ENCODE measurements around the gene COPS4. TPM values are rescaled to one million over a fixed set of nuclear protein-coding genes. Genes with fewer than 3 reads are reported as not detected.

COPS4 gene
- total RNA-seq, 1 experiment from 2014 or later, result 28.6 TPM

DNA sequence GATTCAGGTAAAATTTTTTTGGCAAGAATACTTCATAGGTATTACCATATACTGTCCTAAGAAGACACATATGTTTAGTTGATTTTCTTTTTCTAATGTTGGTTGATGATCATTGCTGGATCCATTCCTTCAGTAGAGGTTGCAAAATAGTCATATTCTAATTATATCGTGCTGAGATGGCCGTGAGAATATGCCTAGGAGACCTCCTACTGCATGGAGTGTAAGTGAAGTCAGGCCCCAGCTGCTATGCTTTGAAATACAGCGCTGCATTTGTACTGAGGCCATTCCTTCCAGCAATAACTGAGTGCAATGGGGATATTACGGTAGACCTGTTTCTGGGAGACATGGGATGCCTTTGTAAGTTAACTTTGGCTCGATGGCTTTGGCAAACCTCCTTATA is 86.3 kb downstream of the COPS4 start (continued):
- TF ChIP-seq REST (IDR thresholded peaks at IDR 0.05; ENCODE audit: low read depth), result no peak
- TF ChIP-seq TCF7L2 (IDR thresholded peaks at IDR 0.05; ENCODE audit: borderline replicate concordance, extremely low read depth, insufficient read depth, insufficient read length), result no peak
- TF ChIP-seq POLR2AphosphoS5 (IDR thresholded peaks at IDR 0.05; ENCODE audit: low read depth, low read length), result no peak
- no peak for TF ChIP-seq EZH2 (IDR thresholded peaks at IDR 0.05)
- TF ChIP-seq EZH2phosphoT487 (IDR thresholded peaks at IDR 0.05; ENCODE audit: borderline replicate concordance), result no peak
- TF ChIP-seq EGR1 (IDR thresholded peaks at IDR 0.05; ENCODE audit: low read depth), result no peak
- TF ChIP-seq YY1 (IDR thresholded peaks at IDR 0.05; ENCODE audit: extremely low read depth, insufficient replicate concordance, low read depth, low read length), result no peak
- TF ChIP-seq, protein P1, sequence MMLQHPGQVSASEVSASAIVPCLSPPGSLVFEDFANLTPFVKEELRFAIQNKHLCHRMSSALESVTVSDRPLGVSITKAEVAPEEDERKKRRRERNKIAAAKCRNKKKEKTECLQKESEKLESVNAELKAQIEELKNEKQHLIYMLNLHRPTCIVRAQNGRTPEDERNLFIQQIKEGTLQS (IDR thresholded peaks at IDR 0.05), result no peak
- no peak for TF ChIP-seq JUND (IDR thresholded peaks at IDR 0.05)
- no peak for TF ChIP-seq RAD21 (IDR thresholded peaks at IDR 0.05; ENCODE audit: low read depth)

GRCh38 chr4:83124111-83124780 is 89.3 kb downstream of the COPS4 start:
- CTCF ChIA-PET, result no interaction called here
- Histone ChIP-seq H4K20me1 (ENCODE audit: insufficient read depth) (no peaks in the 10 kb centered on the region), H3K36me3 (ENCODE audit: control insufficient read depth in 1 of 2, insufficient read depth in 2 of 2, low read length in 2 of 2) (no peaks in the 10 kb centered on the region), H3K4me3 (replicated peaks in 1 of 2; ENCODE audit: low read depth in 1 of 2, low read length in 2 of 2) (no peak overlapping the region), H3K4me2 (ENCODE audit: low read length) (no peak overlapping the region), H3K4me1 (ENCODE audit: control insufficient read depth in 1 of 2, insufficient read depth in 2 of 2, low read length in 2 of 2) (peaks cover 0 to 5% of the 10 kb centered on the region in 2 experiments; a peak in 2 of 4 replicates), H3K9ac (ENCODE audit: low read length) (no peak overlapping the region), H3K27ac (ENCODE audit: low read depth, low read length) (no peak overlapping the region), H3K79me2 (ENCODE audit: insufficient read depth, low read length) (no peaks in the 10 kb centered on the region), H3K9me2 (ENCODE audit: insufficient read depth) (no peaks in the 10 kb centered on the region), H3K27me3 (ENCODE audit: insufficient read depth, low read length) (no peaks in the 10 kb centered on the region), H2AFZ (ENCODE audit: low read depth, low read length, poor library complexity, severe bottlenecking) (no peak overlapping the region), H3K9me3 (ENCODE audit: control insufficient read depth in 1 of 2, insufficient read depth in 1 of 2, low read depth in 1 of 2, low read length in 2 of 2) (no peaks in the 10 kb centered on the region)
- POLR2A ChIA-PET, result no interaction called here
- intact Hi-C loops (cut with micrococcal nuclease), result no loop called here
- RAD21 ChIA-PET (ENCODE audit: low non-redundant PET in 1 of 2, low total read pairs in 2 of 2, uncharacterized antibody in 2 of 2, unreplicated experiment in 2 of 2), result no interaction called here
- 0 out of 2 replicates have a peak, but pooled peaks have one; percentile 32 for ATAC-seq
- no TSS peak for BruUV-seq (replicated peaks)
- no peak for DNase-seq (ENCODE audit: low read depth, low spot score)
- TF ChIP-seq CBX3 (IDR thresholded peaks at IDR 0.05; ENCODE audit: low read depth) (no peak), TCF7L2 (IDR thresholded peaks at IDR 0.05; ENCODE audit: borderline replicate concordance, extremely low read depth, insufficient read depth, insufficient read length) (no peak), REST (IDR thresholded peaks at IDR 0.05; ENCODE audit: low read depth) (no peak), ZBTB33 (IDR thresholded peaks at IDR 0.05; ENCODE audit: extremely low read depth, insufficient replicate concordance, low read length) (no peak), JUND (IDR thresholded peaks at IDR 0.05) (no peak), RAD21 (IDR thresholded peaks at IDR 0.05; ENCODE audit: low read depth) (no peak), YY1 (IDR thresholded peaks at IDR 0.05; ENCODE audit: extremely low read depth, insufficient replicate concordance, low read depth, low read length) (no peak), POLR2A (IDR thresholded peaks at IDR 0.05; ENCODE audit: borderline replicate concordance, extremely low read depth, insufficient read depth, insufficient read length) (no peak), SP1 (IDR thresholded peaks at IDR 0.05; ENCODE audit: low read depth) (no peak)
